ENCODE data around the gene PITPNB.

Gene PITPNB

GRCh38 chr22:27851974-27852746 lies 66.9 kb downstream of the PITPNB start:
- TF ChIP-seq TAF1 (IDR thresholded peaks at IDR 0.05; ENCODE audit: borderline replicate concordance, low read depth, low read length) = no peak
- TF ChIP-seq POLR2A (IDR thresholded peaks at IDR 0.05; ENCODE audit: low read depth, low read length) = no peak
- TF ChIP-seq POLR2AphosphoS5 (IDR thresholded peaks at IDR 0.05; ENCODE audit: low read depth, low read length) = no peak
- no peak for FAIRE-seq
- DNase-seq (ENCODE audit: insufficient read length) = no peak

- FAIRE-seq (no peak), DNase-seq (ENCODE audit: insufficient read length) (no peak)
- TF ChIP-seq POLR2AphosphoS5 (IDR thresholded peaks at IDR 0.05; ENCODE audit: low read depth, low read length) (no peak), TAF1 (IDR thresholded peaks at IDR 0.05; ENCODE audit: borderline replicate concordance, low read depth, low read length) (no peak), POLR2A (IDR thresholded peaks at IDR 0.05; ENCODE audit: low read depth, low read length) (no peak)
These were observed 69.0 kb downstream of the PITPNB start for GRCh38 chr22:27850000-27850521.

- no peak for FAIRE-seq
- DNase-seq (ENCODE audit: insufficient read length) = no peak
- TF ChIP-seq POLR2AphosphoS5 (IDR thresholded peaks at IDR 0.05; ENCODE audit: low read depth, low read length) = no peak
- TF ChIP-seq TAF1 (IDR thresholded peaks at IDR 0.05; ENCODE audit: borderline replicate concordance, low read depth, low read length) = no peak
- no peak for TF ChIP-seq POLR2A (IDR thresholded peaks at IDR 0.05; ENCODE audit: low read depth, low read length)
These were observed 71.1 kb downstream of the PITPNB start for GRCh38 chr22:27848005-27848404.

DNA sequence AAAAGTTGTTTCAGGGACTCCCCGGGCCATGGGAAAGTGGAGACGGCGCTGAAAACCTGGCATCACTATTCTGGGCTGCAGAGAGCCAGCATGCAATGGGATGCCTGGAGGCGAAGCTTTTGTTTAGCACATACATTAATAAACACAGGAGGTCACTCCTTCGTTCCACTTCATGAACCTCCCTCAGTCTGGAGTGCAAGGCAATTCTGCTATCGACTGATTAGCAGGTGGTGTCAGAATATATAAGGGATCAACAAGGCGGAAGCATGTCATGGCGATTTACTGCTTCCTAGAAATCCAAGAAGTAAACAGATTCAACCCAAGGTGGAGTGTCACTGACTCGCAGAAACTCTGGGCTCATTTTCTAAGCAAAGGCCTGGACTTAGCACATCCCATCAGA lies 72.1 kb downstream of the PITPNB start:
- DNase-seq (ENCODE audit: insufficient read length) (no peak), FAIRE-seq (no peak)

GRCh38 chr22:27846248-27846757 lies 72.8 kb downstream of the PITPNB start:
- no peak for DNase-seq (ENCODE audit: insufficient read length)
- TF ChIP-seq POLR2A (IDR thresholded peaks at IDR 0.05; ENCODE audit: low read depth, low read length) (no peak), POLR2AphosphoS5 (IDR thresholded peaks at IDR 0.05; ENCODE audit: low read depth, low read length) (no peak), TAF1 (IDR thresholded peaks at IDR 0.05; ENCODE audit: borderline replicate concordance, low read depth, low read length) (no peak)
- no peak for FAIRE-seq

More for the DNA sequence above, 72.1 kb downstream of the PITPNB start:
- TF ChIP-seq TAF1 (IDR thresholded peaks at IDR 0.05; ENCODE audit: borderline replicate concordance, low read depth, low read length) = no peak
- TF ChIP-seq POLR2A (IDR thresholded peaks at IDR 0.05; ENCODE audit: low read depth, low read length) = no peak
- TF ChIP-seq POLR2AphosphoS5 (IDR thresholded peaks at IDR 0.05; ENCODE audit: low read depth, low read length) = no peak

GRCh38 chr22:27845644-27846043 lies 73.4 kb downstream of the PITPNB start:
- DNase-seq (ENCODE audit: insufficient read length) = no peak
- no peak for TF ChIP-seq TAF1 (IDR thresholded peaks at IDR 0.05; ENCODE audit: borderline replicate concordance, low read depth, low read length)
- TF ChIP-seq POLR2AphosphoS5 (IDR thresholded peaks at IDR 0.05; ENCODE audit: low read depth, low read length) = no peak
- no peak for TF ChIP-seq POLR2A (IDR thresholded peaks at IDR 0.05; ENCODE audit: low read depth, low read length)
- no peak for FAIRE-seq

DNA sequence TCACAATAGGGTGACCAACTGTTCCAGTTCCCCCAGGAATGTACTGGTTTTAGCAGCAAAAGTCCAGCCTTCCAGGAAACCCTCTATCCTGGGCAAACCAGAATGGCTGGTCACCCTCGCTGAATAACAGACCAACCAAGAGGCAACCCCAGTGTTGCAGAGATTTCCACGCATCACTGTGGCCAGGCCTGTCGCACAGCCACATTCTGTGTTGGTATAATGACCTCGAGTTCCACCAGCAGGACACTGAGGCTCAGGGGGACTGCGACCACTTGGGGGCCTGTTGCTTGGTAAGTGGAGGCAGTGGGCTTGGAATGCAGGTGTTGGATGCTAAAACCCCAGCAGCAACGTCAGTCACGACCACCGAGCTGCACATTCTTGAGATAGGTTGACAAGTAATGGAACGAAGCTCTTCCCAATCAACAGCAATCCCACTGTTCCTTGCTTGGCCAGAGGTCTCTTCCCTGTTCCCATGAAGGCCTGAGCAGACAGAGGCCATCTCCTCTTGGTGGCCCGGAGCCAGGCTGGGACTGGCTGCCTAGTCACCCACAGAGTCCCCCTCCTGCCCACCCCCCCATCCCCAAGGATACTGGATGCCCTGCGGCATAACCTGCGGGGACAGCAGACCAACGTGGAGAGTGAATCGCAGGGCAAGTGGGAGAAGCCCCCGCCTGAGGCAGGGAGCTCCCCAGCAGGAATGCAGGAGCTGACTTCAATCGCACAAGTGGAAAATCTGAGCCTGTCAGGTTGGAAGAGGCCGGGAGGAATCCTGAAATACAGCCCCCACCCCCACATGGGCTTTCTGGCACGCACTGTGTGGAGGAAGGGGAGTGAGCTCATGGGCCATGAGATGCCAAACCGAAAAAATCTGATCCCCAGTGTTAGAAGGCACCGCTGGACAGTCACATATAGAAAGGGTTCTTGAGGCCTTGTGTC lies 74.1 kb downstream of the PITPNB start:
- TF ChIP-seq POLR2A (IDR thresholded peaks at IDR 0.05; ENCODE audit: low read depth, low read length) (no peak), POLR2AphosphoS5 (IDR thresholded peaks at IDR 0.05; ENCODE audit: low read depth, low read length) (no peak), TAF1 (IDR thresholded peaks at IDR 0.05; ENCODE audit: borderline replicate concordance, low read depth, low read length) (no peak)
- FAIRE-seq (no peak), DNase-seq (ENCODE audit: insufficient read length) (no peak)

DNA sequence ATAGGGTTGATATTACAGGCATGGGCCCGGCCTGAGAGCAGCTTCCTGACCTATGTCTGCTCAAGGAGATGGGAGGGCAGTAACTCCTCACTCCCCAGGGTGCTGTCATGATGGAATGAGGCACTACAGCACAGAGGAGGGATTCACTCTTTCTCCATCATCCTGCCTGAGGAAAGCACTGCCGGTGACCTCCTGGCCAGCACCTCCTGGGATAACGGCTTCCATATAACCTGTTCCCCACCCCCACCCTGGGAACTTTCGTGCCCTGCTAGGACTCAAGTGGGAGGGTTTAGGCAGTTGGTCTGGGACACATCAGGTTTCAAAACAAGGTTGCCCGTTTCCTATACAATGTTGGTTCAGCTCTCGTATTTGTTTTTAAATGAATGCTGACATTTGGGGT lies 74.8 kb downstream of the PITPNB start:
- no peak for TF ChIP-seq TAF1 (IDR thresholded peaks at IDR 0.05; ENCODE audit: borderline replicate concordance, low read depth, low read length)
- TF ChIP-seq POLR2AphosphoS5 (IDR thresholded peaks at IDR 0.05; ENCODE audit: low read depth, low read length) = no peak
- DNase-seq (ENCODE audit: insufficient read length) (no peak), FAIRE-seq (no peak)

DNA sequence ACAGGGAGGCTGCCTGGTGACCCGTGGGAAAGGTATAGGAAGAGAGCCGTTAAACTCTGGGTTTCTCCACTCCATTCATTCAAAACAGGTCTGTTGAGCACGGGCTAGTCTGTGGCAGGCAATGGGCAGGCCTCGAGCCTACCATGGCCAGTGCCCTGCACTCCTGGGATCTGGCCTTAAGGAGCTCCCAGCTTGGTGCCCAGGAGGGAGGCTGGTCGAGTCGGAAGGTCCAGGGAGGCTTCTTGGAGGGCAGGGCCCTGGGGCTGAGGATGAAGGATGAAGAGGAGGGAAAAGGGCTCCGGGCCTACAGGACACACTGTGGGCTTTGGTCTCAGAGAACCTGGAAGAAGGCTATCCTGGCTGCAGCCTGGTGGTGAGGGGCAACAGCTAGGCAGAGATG lies 75.6 kb downstream of the PITPNB start:
- FAIRE-seq (no peak), DNase-seq (ENCODE audit: insufficient read length) (no peak)
- TF ChIP-seq TAF1 (IDR thresholded peaks at IDR 0.05; ENCODE audit: borderline replicate concordance, low read depth, low read length) (no peak), POLR2A (IDR thresholded peaks at IDR 0.05; ENCODE audit: low read depth, low read length) (no peak), POLR2AphosphoS5 (IDR thresholded peaks at IDR 0.05; ENCODE audit: low read depth, low read length) (no peak)

GRCh38 chr22:27842669-27843431 lies 76.2 kb downstream of the PITPNB start:
- TF ChIP-seq TAF1 (IDR thresholded peaks at IDR 0.05; ENCODE audit: borderline replicate concordance, low read depth, low read length) (no peak), POLR2A (IDR thresholded peaks at IDR 0.05; ENCODE audit: low read depth, low read length) (no peak), POLR2AphosphoS5 (IDR thresholded peaks at IDR 0.05; ENCODE audit: low read depth, low read length) (no peak)
- FAIRE-seq (no peak), DNase-seq (ENCODE audit: insufficient read length) (no peak)

GRCh38 chr22:27842201-27842600 lies 76.9 kb downstream of the PITPNB start:
- TF ChIP-seq POLR2A (IDR thresholded peaks at IDR 0.05; ENCODE audit: low read depth, low read length) = no peak
- TF ChIP-seq POLR2AphosphoS5 (IDR thresholded peaks at IDR 0.05; ENCODE audit: low read depth, low read length) = no peak
- TF ChIP-seq TAF1 (IDR thresholded peaks at IDR 0.05; ENCODE audit: borderline replicate concordance, low read depth, low read length) = no peak
- no peak for DNase-seq (ENCODE audit: insufficient read length)
- no peak for FAIRE-seq
